Activated CD8-positive, alpha-beta T cell treated with anti-CD3 and anti-CD28 coated beads, Interleukin-2, amount 10 ng/mL, durations not matched to agents 7 days and 5 days (primary cell): ENCODE results near the gene PRTFDC1. TPM values are rescaled to one million over a fixed set of nuclear protein-coding genes. Genes with fewer than 3 reads are reported as not detected.
"Not testable (repeated sequence)": the region's sequence is repeated elsewhere in the genome, so short reads cannot be mapped to it uniquely, and the experiment has no call there.

Source experiments
- ATAC-seq: fragments of 150-1000 bp; cut with Tn5 transposase; one replicate; pipeline ENCODE4 v1.10.0; 2021; ENCODE audit warnings: moderate library complexity
- CTCF ChIA-PET: fragments of 350-600 bp; sonication (Branson Sonifier 250); formaldehyde crosslinking; loops from one replicate; lab custom pipeline; 2021; ENCODE audit warnings: antibody characterized with exemption; lab: Charles Lee
- POLR2A ChIA-PET: fragments of 350-600 bp; sonication (Branson Sonifier 250); formaldehyde crosslinking; loops from one replicate; lab custom pipeline; 2021; ENCODE audit warnings: antibody characterized with exemption; lab: Charles Lee
- DNase-seq: peaks from one replicate; pipeline ENCODE4 v3.0.0-alpha.2; 2020
- H3K27ac Mint-ChIP-seq: one replicate; pipeline ENCODE4 v1.8.0; 2021; ENCODE audit warnings: mild to moderate bottlenecking, mixed read lengths
- H3K27me3 Mint-ChIP-seq: one replicate; pipeline ENCODE4 v1.8.0; 2021; ENCODE audit warnings: low read depth, mixed read lengths
- H3K36me3 Mint-ChIP-seq: one replicate; pipeline ENCODE4 v1.8.0; 2021; ENCODE audit warnings: low read depth, mixed read lengths
- H3K4me1 Mint-ChIP-seq: one replicate; pipeline ENCODE4 v1.8.0; 2021; ENCODE audit warnings: low read depth, mixed read lengths
- H3K4me3 Mint-ChIP-seq: one replicate; pipeline ENCODE4 v1.8.0; 2021; ENCODE audit warnings: mild to moderate bottlenecking, mixed read lengths
- H3K9me3 Mint-ChIP-seq: one replicate; pipeline ENCODE4 v1.8.0; 2022; ENCODE audit warnings: mixed read lengths; ENCODE audit not compliant: insufficient read depth
- total RNA-seq, 2 experiments: library from RNA; stranded (reverse); gene quantifications; one replicate each; pipeline ENCODE4 v1.2.3, GENCODE V29; 2021

The PRTFDC1 gene
- total RNA-seq, 2 experiments from 2014 or later, result 1.6 to 2.9 TPM

GRCh38 chr10:24982319-24983112 is 30.1 kb upstream of the PRTFDC1 start:
- CTCF ChIA-PET, result interaction anchor here (0.8 to 1.4 kb wide), 3 partner anchors 99 to 154 kb away, joined by 3 read pairs; no protein-coding TSS in a partner anchor
- Mint-ChIP-seq H3K9me3 (no peaks in the 10 kb centered on the region), H3K36me3 (no peaks in the 10 kb centered on the region), H3K4me3 (no peak overlapping the region), H3K4me1 (peaks cover 8% of the 10 kb centered on the region), H3K27me3 (no peaks in the 10 kb centered on the region), H3K27ac (no peak overlapping the region)
- ATAC-seq, result no peak
- POLR2A ChIA-PET, result no interaction called here
- no peak for DNase-seq

GRCh38 chr10:24981161-24981710 is 28.8 kb upstream of the PRTFDC1 start:
- no peaks in the 10 kb centered on the region for H3K27me3 Mint-ChIP-seq
- H3K36me3 Mint-ChIP-seq, result no peaks in the 10 kb centered on the region
- CTCF ChIA-PET, result interaction anchor here (0.7 to 1.4 kb wide), 3 partner anchors 9 to 102 kb away, joined by 3 read pairs; no protein-coding TSS in a partner anchor
- ATAC-seq (no peak), DNase-seq (no peak)
- peaks cover 8% of the 10 kb centered on the region for H3K4me1 Mint-ChIP-seq
- no peak overlapping the region for H3K4me3 Mint-ChIP-seq
- POLR2A ChIA-PET, result no interaction called here
- H3K27ac Mint-ChIP-seq, result no peak overlapping the region
- H3K9me3 Mint-ChIP-seq, result no peaks in the 10 kb centered on the region

- no peaks in the 10 kb centered on the region for H3K9me3 Mint-ChIP-seq
- POLR2A ChIA-PET, result no interaction called here
- CTCF ChIA-PET, result no interaction called here
- H3K36me3 Mint-ChIP-seq, result no peaks in the 10 kb centered on the region
- peaks cover 8% of the 10 kb centered on the region for H3K4me1 Mint-ChIP-seq
- ATAC-seq (no peak), DNase-seq (no peak)
- H3K4me3 Mint-ChIP-seq, result no peak overlapping the region
- H3K27me3 Mint-ChIP-seq, result no peaks in the 10 kb centered on the region
- H3K27ac Mint-ChIP-seq, result no peak overlapping the region
Observed at GRCh38 chr10:24979685-24980084, 27.3 kb upstream of the PRTFDC1 start.

GRCh38 chr10:24974976-24975375 is 22.6 kb upstream of the PRTFDC1 start:
- Mint-ChIP-seq H3K27ac (no peak overlapping the region), H3K36me3 (no peaks in the 10 kb centered on the region), H3K4me1 (peaks cover 3% of the 10 kb centered on the region), H3K4me3 (no peak overlapping the region), H3K9me3 (no peaks in the 10 kb centered on the region), H3K27me3 (no peaks in the 10 kb centered on the region)
- ATAC-seq (no peak), DNase-seq (no peak)
- CTCF ChIA-PET, result no interaction called here
- POLR2A ChIA-PET, result no interaction called here

- Mint-ChIP-seq H3K27ac (no peak overlapping the region), H3K9me3 (no peaks in the 10 kb centered on the region), H3K4me3 (no peak overlapping the region), H3K36me3 (no peaks in the 10 kb centered on the region), H3K27me3 (no peaks in the 10 kb centered on the region), H3K4me1 (peaks cover 6% of the 10 kb centered on the region)
- ATAC-seq, result no peak
- DNase-seq, result no peak
- ChIA-PET CTCF (no interaction called here), POLR2A (no interaction called here)
Observed at GRCh38 chr10:24973163-24973562, 20.8 kb upstream of the PRTFDC1 start.

- no peaks in the 10 kb centered on the region for H3K36me3 Mint-ChIP-seq
- POLR2A ChIA-PET, result no interaction called here
- H3K9me3 Mint-ChIP-seq, result no peaks in the 10 kb centered on the region
- no peak overlapping the region for H3K27ac Mint-ChIP-seq
- peaks cover 6% of the 10 kb centered on the region for H3K4me1 Mint-ChIP-seq
- no peaks in the 10 kb centered on the region for H3K27me3 Mint-ChIP-seq
- ATAC-seq (no peak), DNase-seq (no peak)
- CTCF ChIA-PET, result interaction anchor here (0.6 to 0.7 kb wide), 2 partner anchors 330 to 352 kb away, joined by 3 read pairs; no protein-coding TSS in a partner anchor
- no peak overlapping the region for H3K4me3 Mint-ChIP-seq
Observed at GRCh38 chr10:24971374-24971773, 19.0 kb upstream of the PRTFDC1 start.

- DNase-seq, result no peak
- ChIA-PET CTCF (interaction anchor here (1.3 kb wide), 1 partner anchor 21 kb away, joined by 4 read pairs; no protein-coding TSS in a partner anchor), POLR2A (no interaction called here)
- peaks cover 6% of the 10 kb centered on the region for H3K4me1 Mint-ChIP-seq
- ATAC-seq, result no peak
- no peaks in the 10 kb centered on the region for H3K9me3 Mint-ChIP-seq
- no peaks in the 10 kb centered on the region for H3K27me3 Mint-ChIP-seq
- H3K27ac Mint-ChIP-seq, result no peak overlapping the region
- H3K4me3 Mint-ChIP-seq, result no peak overlapping the region
- no peaks in the 10 kb centered on the region for H3K36me3 Mint-ChIP-seq
Observed at GRCh38 chr10:24969841-24970281, 17.5 kb upstream of the PRTFDC1 start.

- H3K27me3 Mint-ChIP-seq, DNase-seq, H3K36me3 Mint-ChIP-seq, POLR2A ChIA-PET, H3K9me3 Mint-ChIP-seq, H3K27ac Mint-ChIP-seq, ATAC-seq, H3K4me3 Mint-ChIP-seq, H3K4me1 Mint-ChIP-seq: not testable (repeated sequence)
- CTCF ChIA-PET, result interaction anchor here (1.3 kb wide), 1 partner anchor 20 kb away, joined by 4 read pairs; no protein-coding TSS in a partner anchor
Observed at GRCh38 chr10:24968951-24969350, 16.5 kb upstream of the PRTFDC1 start.

GRCh38 chr10:24968349-24968748 is 15.9 kb upstream of the PRTFDC1 start:
- ChIA-PET POLR2A (no interaction called here), CTCF (interaction anchor here (0.6 kb wide), 1 partner anchor 171 kb away, joined by 3 read pairs; no protein-coding TSS in a partner anchor)
- Mint-ChIP-seq H3K4me3 (no peak overlapping the region), H3K27me3 (no peaks in the 10 kb centered on the region), H3K36me3 (no peaks in the 10 kb centered on the region), H3K27ac (no peak overlapping the region), H3K9me3 (no peaks in the 10 kb centered on the region), H3K4me1 (peaks cover 6% of the 10 kb centered on the region)
- no peak for DNase-seq
- no peak for ATAC-seq

GRCh38 chr10:24966962-24967481 is 14.6 kb upstream of the PRTFDC1 start:
- peaks cover 6% of the 10 kb centered on the region for H3K4me1 Mint-ChIP-seq
- no peaks in the 10 kb centered on the region for H3K9me3 Mint-ChIP-seq
- DNase-seq (no peak), ATAC-seq (no peak)
- no peak overlapping the region for H3K27ac Mint-ChIP-seq
- POLR2A ChIA-PET, result no interaction called here
- no peak overlapping the region for H3K4me3 Mint-ChIP-seq
- H3K27me3 Mint-ChIP-seq, result no peaks in the 10 kb centered on the region
- CTCF ChIA-PET, result no interaction called here
- H3K36me3 Mint-ChIP-seq, result no peaks in the 10 kb centered on the region

GRCh38 chr10:24965051-24965450 is 12.6 kb upstream of the PRTFDC1 start:
- ATAC-seq, result no peak
- H3K27me3 Mint-ChIP-seq, result no peaks in the 10 kb centered on the region
- ChIA-PET CTCF (interaction anchor here (0.5 kb wide), 1 partner anchor 33 kb away, joined by 3 read pairs; no protein-coding TSS in a partner anchor), POLR2A (no interaction called here)
- no peaks in the 10 kb centered on the region for H3K36me3 Mint-ChIP-seq
- H3K4me3 Mint-ChIP-seq, result no peak overlapping the region
- peaks cover 3% of the 10 kb centered on the region for H3K4me1 Mint-ChIP-seq
- H3K27ac Mint-ChIP-seq, result no peak overlapping the region
- DNase-seq, result no peak
- no peaks in the 10 kb centered on the region for H3K9me3 Mint-ChIP-seq
